Parathyroid adenoma (tissue), 2 donors: ENCODE measurements around the gene VASP.
A peak's percentile ranks its signal among the peaks of the same experiment; 100 is the strongest.

Experiments
- H2AFZ ChIP-seq: fragments of 300-600 bp; sonication (generic); one replicate; pipeline ENCODE4 v1.7.0; 2017; ENCODE audit warnings: antibody characterized with exemption, mild to moderate bottlenecking
- H3K27ac ChIP-seq: fragments of 300-600 bp; sonication (generic); one replicate; pipeline ENCODE4 v1.7.0; 2017
- H3K27me3 ChIP-seq: fragments of 300-600 bp; sonication (generic); one replicate; pipeline ENCODE4 v1.7.0; 2017; ENCODE audit warnings: low read length; ENCODE audit not compliant: control insufficient read depth, insufficient read depth
- H3K36me3 ChIP-seq: fragments of 300-600 bp; sonication (generic); one replicate; pipeline ENCODE4 v1.7.0; 2017; ENCODE audit warnings: low read length; ENCODE audit not compliant: control insufficient read depth, insufficient read depth
- H3K4me1 ChIP-seq: fragments of 300-600 bp; sonication (generic); one replicate; pipeline ENCODE4 v1.7.0; 2017; ENCODE audit warnings: control low read depth
- H3K4me2 ChIP-seq: fragments of 300-600 bp; sonication (generic); one replicate; pipeline ENCODE4 v1.7.0; 2017; ENCODE audit warnings: low read length
- H3K4me3 ChIP-seq: fragments of 300-600 bp; sonication (generic); one replicate; pipeline ENCODE4 v1.7.0; 2017; ENCODE audit warnings: low read depth, low read length
- H3K79me2 ChIP-seq: fragments of 300-600 bp; sonication (generic); one replicate; pipeline ENCODE4 v1.7.0; 2017; ENCODE audit warnings: control low read depth
- H3K9ac ChIP-seq: fragments of 300-600 bp; sonication (generic); one replicate; pipeline ENCODE4 v1.7.0; 2017; ENCODE audit warnings: mild to moderate bottlenecking
- H3K9me3 ChIP-seq: fragments of 300-600 bp; sonication (generic); one replicate; pipeline ENCODE4 v1.7.0; 2017; ENCODE audit warnings: low read length; ENCODE audit not compliant: control insufficient read depth
- CTCF ChIP-seq: fragments of 300-600 bp; sonication (generic); IDR thresholded peaks from one replicate; pipeline ENCODE4 v1.7.0; 2017; ENCODE audit warnings: antibody characterized with exemption, mild to moderate bottlenecking
- donor health status: primary hyperparathyroidism.

Gene VASP

GRCh38 chr19:45511074-45511473, 3.8 kb downstream of the VASP start:
- TF ChIP-seq CTCF, result no peak
- Histone ChIP-seq H3K9ac (no peak overlapping the region), H3K4me1 (peaks cover 11% of the 10 kb centered on the region), H3K27me3 (no peaks in the 10 kb centered on the region), H3K4me3 (no peak overlapping the region), H3K4me2 (no peak overlapping the region), H3K79me2 (peaks cover 18% of the 10 kb centered on the region), H3K27ac (no peak overlapping the region), H3K9me3 (no peaks in the 10 kb centered on the region), H3K36me3 (no peaks in the 10 kb centered on the region), H2AFZ (no peak overlapping the region)

GRCh38 chr19:45512881-45513483, 5.7 kb downstream of the VASP start:
- no peaks in the 10 kb centered on the region for H3K36me3 ChIP-seq

GRCh38 chr19:45514376-45515051, 7.2 kb downstream of the VASP start:
- Histone ChIP-seq H3K27me3 (no peaks in the 10 kb centered on the region), H3K4me2 (no peak overlapping the region), H3K4me3 (peak overlapping the region; percentile 5), H3K4me1 (peaks cover 10% of the 10 kb centered on the region), H3K9me3 (no peaks in the 10 kb centered on the region), H3K9ac (no peak overlapping the region), H3K79me2 (peaks cover 11% of the 10 kb centered on the region), H3K36me3 (no peaks in the 10 kb centered on the region), H2AFZ (no peak overlapping the region), H3K27ac (no peak overlapping the region)
- TF ChIP-seq CTCF, result no peak

More at GRCh38 chr19:45512881-45513483, 5.7 kb downstream of the VASP start:
- no peaks in the 10 kb centered on the region for H3K27me3 ChIP-seq
- peaks cover 11% of the 10 kb centered on the region for H3K4me1 ChIP-seq
- H3K4me2 ChIP-seq, result no peak overlapping the region
- no peaks in the 10 kb centered on the region for H3K9me3 ChIP-seq
- no peak overlapping the region for H3K4me3 ChIP-seq
- no peak overlapping the region for H2AFZ ChIP-seq
- H3K27ac ChIP-seq, result no peak overlapping the region
- peaks cover 13% of the 10 kb centered on the region for H3K79me2 ChIP-seq
- H3K9ac ChIP-seq, result no peak overlapping the region
- TF ChIP-seq CTCF, result no peak

GRCh38 chr19:45515081-45515624, 7.9 kb downstream of the VASP start:
- H3K79me2 ChIP-seq, result peaks cover 11% of the 10 kb centered on the region
- H3K4me2 ChIP-seq, result no peak overlapping the region
- H3K4me3 ChIP-seq, result no peak overlapping the region
- H3K9me3 ChIP-seq, result no peaks in the 10 kb centered on the region
- H3K36me3 ChIP-seq, result no peaks in the 10 kb centered on the region
- no peak for TF ChIP-seq CTCF
- H3K4me1 ChIP-seq, result peaks cover 8% of the 10 kb centered on the region
- H3K9ac ChIP-seq, result no peak overlapping the region
- H3K27ac ChIP-seq, result peak overlapping the region; percentile 24
- H3K27me3 ChIP-seq, result no peaks in the 10 kb centered on the region
- H2AFZ ChIP-seq, result no peak overlapping the region
